IMR-90 (cell line): Measurements from ENCODE around the gene CNOT2. TPM values are rescaled to one million over a fixed set of nuclear protein-coding genes. Genes with fewer than 3 reads are reported as not detected.
A peak's percentile ranks its signal among the peaks of the same experiment; 100 is the strongest.

Experiments used
- ATAC-seq: fragments of 200-7000 bp; cut with Tn5 transposase; 2 replicates; pipeline ENCODE4 v1.9.1; 2020; ENCODE audit warnings: low read depth, mild to moderate bottlenecking, moderate library complexity
- BruUV-seq: library from RNA; stranded (reverse); fragments of 400-500 nt; replicated peaks from 2 replicates; lab custom pipeline; 2021; lab: Mats Ljungman, UMichigan
- CTCF ChIA-PET: fragments of 300-600 bp; formaldehyde crosslinking; extraction: SDS; loops from one replicate; lab custom pipeline; 2021; ENCODE audit warnings: antibody characterized with exemption; lab: Yijun Ruan, JAX
- POLR2A ChIA-PET: fragments of 300-600 bp; sonication (Branson Sonifier 250); formaldehyde crosslinking; loops from one replicate; lab custom pipeline; 2022; ENCODE audit warnings: antibody characterized with exemption; ENCODE audit not compliant: unreplicated experiment; lab: Charles Lee
- DNase-seq: peaks from one replicate; pipeline ENCODE4 v3.0.0; 2013
- H2AFZ ChIP-seq: replicated peaks from 2 replicates; pipeline ENCODE3; 2013; ENCODE audit warnings: low read length, mild to moderate bottlenecking; ENCODE audit not compliant: poor library complexity
- H2AK5ac ChIP-seq: 2 replicates; pipeline ENCODE4 v1.6.1; 2013; ENCODE audit warnings: low read depth, low read length, inconsistent platforms
- H2AK9ac ChIP-seq: replicated peaks from 2 replicates; pipeline ENCODE3; 2013; ENCODE audit warnings: mild to moderate bottlenecking, low read depth, low read length, moderate library complexity; ENCODE audit not compliant: poor library complexity
- H2BK120ac ChIP-seq: 2 replicates; pipeline ENCODE4 v1.6.1; 2013; ENCODE audit warnings: low read depth, low read length, inconsistent platforms
- H2BK15ac ChIP-seq: 3 replicates; pipeline ENCODE4 v1.6.1; 2013; ENCODE audit warnings: low read depth, low read length, inconsistent platforms
- H2BK20ac ChIP-seq: 2 replicates; pipeline ENCODE4 v1.6.1; 2013; ENCODE audit warnings: low read depth, mild to moderate bottlenecking, inconsistent platforms, low read length, moderate library complexity
- H2BK5ac ChIP-seq: 2 replicates; pipeline ENCODE4 v1.6.1; 2013; ENCODE audit warnings: mild to moderate bottlenecking, low read depth, low read length, inconsistent platforms; ENCODE audit not compliant: poor library complexity, severe bottlenecking
- H3K14ac ChIP-seq: replicated peaks from 2 replicates; pipeline ENCODE4 v1.6.1; 2013; ENCODE audit warnings: low read depth, low read length, inconsistent platforms
- H3K18ac ChIP-seq: 2 replicates; pipeline ENCODE4 v1.6.1; 2013; ENCODE audit warnings: low read depth, low read length, control low read depth
- H3K23ac ChIP-seq: 2 replicates; pipeline ENCODE4 v1.6.1; 2013; ENCODE audit warnings: low read depth, low read length, inconsistent platforms
- H3K27ac ChIP-seq: 2 replicates; pipeline ENCODE4 v1.5.1; 2013; ENCODE audit warnings: mild to moderate bottlenecking, control low read depth, low read length; ENCODE audit not compliant: insufficient read depth
- H3K27me3 ChIP-seq: 2 replicates; pipeline ENCODE4 v1.6.1; 2013; ENCODE audit warnings: low read length; ENCODE audit not compliant: control insufficient read depth, insufficient read depth
- H3K36me3 ChIP-seq: 2 replicates; pipeline ENCODE4 v1.6.1; 2013; ENCODE audit warnings: low read length, mixed read lengths; ENCODE audit not compliant: control insufficient read depth, insufficient read depth
- H3K4ac ChIP-seq: 2 replicates; pipeline ENCODE4 v1.6.1; 2013; ENCODE audit warnings: low read depth, low read length, inconsistent platforms
- H3K4me1 ChIP-seq: 2 replicates; pipeline ENCODE4 v1.6.1; 2013; ENCODE audit warnings: low read length, mixed read lengths; ENCODE audit not compliant: control insufficient read depth, insufficient read depth
- H3K4me2 ChIP-seq: 2 replicates; pipeline ENCODE4 v1.6.1; 2013; ENCODE audit warnings: low read depth, mild to moderate bottlenecking, control low read depth, low read length, moderate library complexity
- H3K4me3 ChIP-seq: 2 replicates; pipeline ENCODE4 v1.5.1; 2013; ENCODE audit warnings: low read depth, mild to moderate bottlenecking, control low read depth, low read length, moderate library complexity; ENCODE audit not compliant: insufficient read depth
- H3K56ac ChIP-seq: 2 replicates; pipeline ENCODE4 v1.6.1; 2013; ENCODE audit warnings: low read length, inconsistent platforms; ENCODE audit not compliant: insufficient read depth; ENCODE audit errors: extremely low read depth
- H3K79me1 ChIP-seq, 2 experiments: 2 replicates each; pipeline ENCODE4 v1.6.1; 2013; ENCODE audit warnings: low read length in 2 of 2, inconsistent platforms in 1 of 2, low read depth in 1 of 2
- H3K9ac ChIP-seq: 2 replicates; pipeline ENCODE4 v1.6.1; 2013; ENCODE audit warnings: low read depth, low read length, control low read depth
- H3K9me1 ChIP-seq: 2 replicates; pipeline ENCODE4 v1.6.1; 2013; ENCODE audit warnings: low read length, inconsistent platforms; ENCODE audit not compliant: insufficient read depth
- H3K9me3 ChIP-seq: 2 replicates; pipeline ENCODE4 v1.6.1; 2013; ENCODE audit warnings: low read length; ENCODE audit not compliant: control insufficient read depth, insufficient read depth
- H4K20me1 ChIP-seq: 2 replicates; pipeline ENCODE4 v1.6.1; 2013; ENCODE audit warnings: low read length, inconsistent platforms; ENCODE audit not compliant: insufficient read depth
- H4K5ac ChIP-seq: 2 replicates; pipeline ENCODE4 v1.6.1; 2013; ENCODE audit warnings: mild to moderate bottlenecking, low read depth, low read length, control low read depth
- H4K8ac ChIP-seq, 2 experiments: 2 replicates each; pipeline ENCODE4 v1.6.1; 2013; ENCODE audit warnings: low read depth in 2 of 2, low read length in 2 of 2, control low read depth in 1 of 2, inconsistent platforms in 1 of 2
- H4K91ac ChIP-seq: 2 replicates; pipeline ENCODE4 v1.6.1; 2013; ENCODE audit warnings: low read depth, low read length, inconsistent platforms; ENCODE audit not compliant: insufficient read depth
- NFE2L2 ChIP-seq: fragments of 150-350 bp; IDR thresholded peaks from 2 replicates; pipeline ENCODE4 v1.6.1; 2016; ENCODE audit warnings: low read depth, mild to moderate bottlenecking, low read length
- POLR2A ChIP-seq: IDR thresholded peaks from 2 replicates; pipeline ENCODE4 v1.6.1; 2012; ENCODE audit warnings: mild to moderate bottlenecking, low read depth, low read length
- dilution Hi-C: fragments of 300-500 bp; cut with HindIII; formaldehyde crosslinking; loops from one replicate; pipeline ENCODE4 v1.14.3; 2018; ENCODE audit warnings: low sequenced_read_pairs; ENCODE audit not compliant: unreplicated experiment
- in situ Hi-C: fragments of 300-500 bp; cut with MboI; formaldehyde crosslinking; loops from 3 replicates; pipeline ENCODE4 v1.14.3; 2019; ENCODE audit warnings: low sequenced_read_pairs, inconsistent platforms, mixed read lengths
- intact Hi-C: fragments of 100-400 bp; cut with micrococcal nuclease; formaldehyde crosslinking; loops from 2 replicates; pipeline ENCODE4 v1.10.0; 2022
- polyA plus RNA-seq, 3 experiments: library from polyadenylated mRNA; depleted of rRNA; stranded (reverse); fragments of >200 nt; gene quantifications; 2 replicates each; pipeline ENCODE4 v1.2.3, GENCODE V29; 2012; ENCODE audit warnings: low replicate concordance in 1 of 3
- total RNA-seq: library from RNA; depleted of rRNA; stranded (reverse); fragments of >200 nt; gene quantifications from 2 replicates; pipeline ENCODE4 v1.2.3, GENCODE V29; 2012

The CNOT2 gene
- total and polyA plus RNA-seq, 2 of the 4 experiments (the other 2 are of a cell fraction), result 63.4 to 159 TPM

DNA sequence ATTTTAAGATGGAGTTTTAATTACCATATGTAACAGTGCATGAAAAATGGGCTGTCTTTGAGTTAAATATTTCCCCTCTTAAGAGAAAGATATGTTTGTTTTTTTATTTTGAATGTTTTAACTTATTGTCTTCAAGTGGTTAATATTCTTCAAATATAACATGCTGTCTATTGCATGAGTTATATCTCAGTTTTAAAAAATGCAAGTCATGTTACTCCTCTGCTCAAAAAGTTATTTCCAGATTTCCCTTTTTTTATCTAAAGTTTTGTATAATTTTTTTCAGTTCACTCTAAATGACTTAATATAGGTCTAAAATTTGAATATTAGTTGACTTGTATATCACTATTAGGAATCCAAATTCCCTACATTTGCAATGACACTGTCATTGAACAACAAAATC, 117.0 kb downstream of the CNOT2 start:
- BruUV-seq, result no TSS peak
- H3K9me3 ChIP-seq, result no peaks in the 10 kb centered on the region
- CTCF ChIA-PET, result no interaction called here

More for the DNA sequence above, 117.0 kb downstream of the CNOT2 start:
- H3K27ac ChIP-seq, result no peak overlapping the region
- H3K4me2 ChIP-seq, result no peak overlapping the region
- H3K4me1 ChIP-seq, result no peaks in the 10 kb centered on the region; the same call in 1 of the 2 replicates
- DNase-seq (no peak), ATAC-seq (no peak)
- H3K14ac ChIP-seq, result no peak overlapping the region
- no peak overlapping the region for H2BK5ac ChIP-seq
- H3K56ac ChIP-seq, result no peak overlapping the region
- no peaks in the 10 kb centered on the region for H3K9me1 ChIP-seq
- H3K4ac ChIP-seq, result no peak overlapping the region
- H3K4me3 ChIP-seq, result no peak overlapping the region
- dilution Hi-C loops (no loop called here), in situ Hi-C loops (no loop called here), intact Hi-C loops (loop anchor here (5.0 kb wide), 1 partner anchor 463 kb away; no protein-coding TSS in a partner anchor)
- no peak overlapping the region for H3K9ac ChIP-seq
- H2BK20ac ChIP-seq, result no peak overlapping the region
- no peak overlapping the region for H2BK120ac ChIP-seq
- H4K20me1 ChIP-seq, result no peaks in the 10 kb centered on the region
- H4K8ac ChIP-seq, result no peak overlapping the region
- H2AFZ ChIP-seq, result no peak overlapping the region
- TF ChIP-seq NFE2L2, result peak; percentile 72
- no peak for TF ChIP-seq POLR2A
- H3K36me3 ChIP-seq, result no peaks in the 10 kb centered on the region
- H3K27me3 ChIP-seq, result peaks cover 5% of the 10 kb centered on the region; the same call in 1 of the 2 replicates
- POLR2A ChIA-PET, result no interaction called here
- H2AK9ac ChIP-seq, result no peak overlapping the region
- no peak overlapping the region for H4K5ac ChIP-seq
- no peak overlapping the region for H3K18ac ChIP-seq
- H2AK5ac ChIP-seq, result no peak overlapping the region
- H4K91ac ChIP-seq, result no peak overlapping the region
- H3K79me1 ChIP-seq, result no peaks in the 10 kb centered on the region
- H3K23ac ChIP-seq, result no peak overlapping the region
- H2BK15ac ChIP-seq, result no peak overlapping the region
